Stimulated activated CD8-positive, alpha-beta memory T cell treated with anti-CD3 and anti-CD28 coated beads, Interleukin-4, amount 100 ng/mL, for 4 hours (primary cell): ENCODE data around the gene RAE1.

Source experiments
- DNase-seq, 2 donors: peaks; one replicate each; pipeline ENCODE4 v3.0.0-alpha.2; 2020; ENCODE audit warnings: low read depth in 2 of 2, low spot score in 1 of 2

Gene RAE1

GRCh38 chr20:57398901-57399535, 48.0 kb downstream of the RAE1 start:
- DNase-seq: no peak

GRCh38 chr20:57399587-57400155, 48.6 kb downstream of the RAE1 start:
- no peak for DNase-seq

GRCh38 chr20:57400231-57400701, 49.2 kb downstream of the RAE1 start:
- no peak for DNase-seq

GRCh38 chr20:57400821-57401564, 49.9 kb downstream of the RAE1 start:
- DNase-seq: no peak

GRCh38 chr20:57401565-57401918, 50.5 kb downstream of the RAE1 start:
- no peak for DNase-seq

GRCh38 chr20:57402206-57403125, 51.4 kb downstream of the RAE1 start:
- no peak for DNase-seq

- DNase-seq: no peak
Observed at GRCh38 chr20:57403216-57403615, 52.2 kb downstream of the RAE1 start.

GRCh38 chr20:57404006-57404405, 53.0 kb downstream of the RAE1 start:
- DNase-seq: no peak

GRCh38 chr20:57404419-57405072, 53.5 kb downstream of the RAE1 start:
- DNase-seq: no peak

GRCh38 chr20:57405236-57406016, 54.4 kb downstream of the RAE1 start:
- no peak for DNase-seq

- no peak for DNase-seq
Observed at GRCh38 chr20:57407541-57407956, 56.5 kb downstream of the RAE1 start.

- no peak for DNase-seq
Observed at GRCh38 chr20:57408131-57408530, 57.1 kb downstream of the RAE1 start.

GRCh38 chr20:57408536-57409233, 57.6 kb downstream of the RAE1 start:
- DNase-seq: no peak

- no peak for DNase-seq
Observed at GRCh38 chr20:57409316-57409671, 58.2 kb downstream of the RAE1 start.

- DNase-seq: no peak
Observed at GRCh38 chr20:57409672-57410397, 58.8 kb downstream of the RAE1 start.

GRCh38 chr20:57410398-57410920, 59.4 kb downstream of the RAE1 start:
- no peak for DNase-seq

GRCh38 chr20:57410924-57411323, 59.9 kb downstream of the RAE1 start:
- no peak for DNase-seq

- DNase-seq: no peak
Observed at GRCh38 chr20:57411406-57412283, 60.6 kb downstream of the RAE1 start.
